ENCODE data around the gene RHBDD1.

DNA sequence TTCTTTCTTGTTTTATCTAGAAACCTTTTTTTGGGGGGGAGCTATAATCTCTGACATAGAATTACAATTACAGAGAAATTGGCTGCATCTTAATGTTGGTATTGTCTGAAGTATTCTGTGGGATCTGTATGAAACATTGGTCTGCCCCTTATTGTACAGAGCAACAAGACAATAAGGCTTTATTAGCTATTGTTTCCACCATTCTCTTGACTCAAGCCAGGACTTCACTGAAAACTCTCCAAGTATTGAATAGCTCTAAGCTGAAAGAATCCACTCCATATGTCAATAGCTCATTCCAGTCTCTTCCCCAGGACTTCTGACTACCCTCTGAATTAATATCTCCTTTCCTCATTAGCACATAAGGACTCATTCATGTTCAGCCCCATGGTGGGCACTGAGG lies 77.8 kb downstream of the RHBDD1 start:
- TF ChIP-seq, protein P1, sequence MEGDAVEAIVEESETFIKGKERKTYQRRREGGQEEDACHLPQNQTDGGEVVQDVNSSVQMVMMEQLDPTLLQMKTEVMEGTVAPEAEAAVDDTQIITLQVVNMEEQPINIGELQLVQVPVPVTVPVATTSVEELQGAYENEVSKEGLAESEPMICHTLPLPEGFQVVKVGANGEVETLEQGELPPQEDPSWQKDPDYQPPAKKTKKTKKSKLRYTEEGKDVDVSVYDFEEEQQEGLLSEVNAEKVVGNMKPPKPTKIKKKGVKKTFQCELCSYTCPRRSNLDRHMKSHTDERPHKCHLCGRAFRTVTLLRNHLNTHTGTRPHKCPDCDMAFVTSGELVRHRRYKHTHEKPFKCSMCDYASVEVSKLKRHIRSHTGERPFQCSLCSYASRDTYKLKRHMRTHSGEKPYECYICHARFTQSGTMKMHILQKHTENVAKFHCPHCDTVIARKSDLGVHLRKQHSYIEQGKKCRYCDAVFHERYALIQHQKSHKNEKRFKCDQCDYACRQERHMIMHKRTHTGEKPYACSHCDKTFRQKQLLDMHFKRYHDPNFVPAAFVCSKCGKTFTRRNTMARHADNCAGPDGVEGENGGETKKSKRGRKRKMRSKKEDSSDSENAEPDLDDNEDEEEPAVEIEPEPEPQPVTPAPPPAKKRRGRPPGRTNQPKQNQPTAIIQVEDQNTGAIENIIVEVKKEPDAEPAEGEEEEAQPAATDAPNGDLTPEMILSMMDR (IDR thresholded peaks at IDR 0.05): no peak
- TF ChIP-seq POLR2A (IDR thresholded peaks at IDR 0.05) (no peak), EP300 (IDR thresholded peaks at IDR 0.05) (no peak)
